Measurements from ENCODE around the gene SPATA3.

The SPATA3 gene

DNA sequence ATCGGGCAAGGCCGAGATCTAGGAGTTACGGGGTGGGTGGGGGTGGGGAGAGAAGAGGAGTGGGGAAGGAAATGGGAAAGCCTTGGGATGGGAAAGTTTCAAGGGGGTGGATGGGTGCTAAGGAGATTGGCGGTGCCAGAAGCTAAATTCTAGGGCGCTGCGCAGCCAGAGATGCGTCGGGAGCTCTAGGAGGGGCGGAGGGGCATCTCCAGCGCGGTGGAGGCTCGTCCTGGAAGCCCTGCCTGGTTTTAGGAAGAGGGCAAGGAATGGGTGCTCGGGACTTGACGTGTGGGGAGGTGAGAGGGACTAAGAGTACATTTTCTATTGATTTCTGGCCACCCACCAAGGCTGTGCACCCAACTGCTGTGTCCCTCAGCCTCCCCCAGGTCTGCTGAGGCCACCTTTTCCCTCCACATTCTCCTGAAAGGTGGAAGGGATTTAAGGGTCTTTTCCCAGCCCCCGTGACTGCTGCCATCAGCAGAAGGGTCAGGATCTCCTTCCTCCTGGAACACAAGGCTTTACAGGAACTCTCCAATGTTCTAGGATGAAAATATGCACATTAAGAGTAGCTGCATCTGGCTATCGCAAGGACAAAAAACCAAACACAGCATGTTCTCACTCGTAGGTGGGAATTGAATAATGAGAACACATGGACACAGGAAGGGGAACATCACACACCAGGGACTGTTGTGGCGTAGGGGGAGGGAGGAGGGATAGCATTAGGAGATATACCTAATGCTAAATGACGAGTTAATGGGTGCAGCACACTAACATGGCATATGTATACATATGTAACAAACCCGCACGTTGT is 42.8 kb downstream of the SPATA3 start:
- Histone ChIP-seq H3K27ac (ENCODE audit: low read length) (no peak overlapping the region), H3K4me1 (ENCODE audit: control insufficient read depth, insufficient read depth, low read length) (peaks cover 2% of the 10 kb centered on the region), H3K9me3 (ENCODE audit: control insufficient read depth in 2 of 2, low read length in 2 of 2) (no peaks in the 10 kb centered on the region), H3K27me3 (ENCODE audit: control insufficient read depth in 1 of 2, insufficient read depth in 2 of 2, low read length in 2 of 2) (peaks cover 32 to 34% of the 10 kb centered on the region in 2 donors), H3K9ac (ENCODE audit: low read length in 2 of 2) (no peak overlapping the region), H3K4me3 (ENCODE audit: low read length in 2 of 2) (no peak overlapping the region), H3K36me3 (ENCODE audit: control insufficient read depth in 2 of 2, insufficient read depth in 2 of 2, low read length in 2 of 2) (no peaks in the 10 kb centered on the region)

DNA sequence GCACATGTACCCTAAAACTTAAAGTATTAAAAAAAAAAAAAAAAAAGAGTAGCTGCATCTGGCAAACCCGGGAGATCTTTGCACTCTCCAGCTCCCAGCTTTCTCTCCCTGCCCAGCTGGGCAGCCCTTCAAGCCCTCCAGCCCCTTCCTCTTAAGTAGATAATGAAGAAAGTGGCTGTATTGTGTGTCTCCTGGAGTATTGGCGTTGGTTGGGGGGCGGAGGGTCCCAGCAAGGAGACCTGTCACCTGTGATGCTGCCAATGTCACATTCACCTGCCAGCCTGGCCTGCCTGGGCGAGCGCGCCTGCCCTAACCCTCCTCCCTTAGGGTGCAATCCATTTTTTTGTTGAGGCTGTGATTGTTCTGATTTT is 43.4 kb downstream of the SPATA3 start:
- H3K36me3 ChIP-seq (ENCODE audit: control insufficient read depth in 2 of 2, insufficient read depth in 2 of 2, low read length in 2 of 2): no peaks in the 10 kb centered on the region
- H3K4me1 ChIP-seq (ENCODE audit: control insufficient read depth, insufficient read depth, low read length): peaks cover 2% of the 10 kb centered on the region
- peaks cover 32 to 34% of the 10 kb centered on the region in 2 donors for H3K27me3 ChIP-seq (ENCODE audit: control insufficient read depth in 1 of 2, insufficient read depth in 2 of 2, low read length in 2 of 2)
- H3K4me3 ChIP-seq (ENCODE audit: low read length in 2 of 2): no peak overlapping the region
- no peak overlapping the region for H3K9ac ChIP-seq (ENCODE audit: low read length in 2 of 2)
- H3K27ac ChIP-seq (ENCODE audit: low read length): no peak overlapping the region
- no peaks in the 10 kb centered on the region for H3K9me3 ChIP-seq (ENCODE audit: control insufficient read depth in 2 of 2, low read length in 2 of 2)

DNA sequence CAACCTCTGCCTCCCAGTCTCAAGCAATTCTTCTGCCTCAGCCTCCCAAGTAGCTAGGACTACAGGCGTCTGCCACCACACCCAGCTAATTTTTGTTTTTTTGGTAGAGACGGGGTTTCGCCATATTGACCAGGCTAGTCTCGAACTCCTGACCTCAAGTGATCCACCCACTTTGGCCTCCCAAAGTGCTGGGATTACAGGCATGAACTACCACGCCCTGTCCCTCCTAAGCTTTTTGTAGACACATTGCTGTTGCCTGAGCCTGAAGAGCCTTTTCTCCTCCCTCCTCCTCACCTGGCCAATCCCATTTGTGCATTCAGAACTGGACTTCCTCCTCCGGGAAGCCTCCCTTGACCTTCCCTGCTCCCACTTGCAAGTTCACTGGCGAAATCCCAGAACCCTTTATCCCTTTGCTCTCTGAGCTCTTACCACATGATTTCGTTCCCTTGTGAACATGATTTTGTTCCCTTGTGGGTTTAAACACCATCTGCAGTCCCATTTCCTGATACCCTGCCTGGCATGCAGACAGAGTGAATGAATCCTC is 44.0 kb downstream of the SPATA3 start:
- peaks cover 2% of the 10 kb centered on the region for H3K4me1 ChIP-seq (ENCODE audit: control insufficient read depth, insufficient read depth, low read length)
- no peaks in the 10 kb centered on the region for H3K36me3 ChIP-seq (ENCODE audit: control insufficient read depth in 2 of 2, insufficient read depth in 2 of 2, low read length in 2 of 2)
- peaks cover 32 to 34% of the 10 kb centered on the region in 2 donors for H3K27me3 ChIP-seq (ENCODE audit: control insufficient read depth in 1 of 2, insufficient read depth in 2 of 2, low read length in 2 of 2)
- H3K4me3 ChIP-seq (ENCODE audit: low read length in 2 of 2): no peak overlapping the region
- H3K27ac ChIP-seq (ENCODE audit: low read length): no peak overlapping the region
- no peak overlapping the region for H3K9ac ChIP-seq (ENCODE audit: low read length in 2 of 2)
- no peaks in the 10 kb centered on the region for H3K9me3 ChIP-seq (ENCODE audit: control insufficient read depth in 2 of 2, low read length in 2 of 2)

DNA sequence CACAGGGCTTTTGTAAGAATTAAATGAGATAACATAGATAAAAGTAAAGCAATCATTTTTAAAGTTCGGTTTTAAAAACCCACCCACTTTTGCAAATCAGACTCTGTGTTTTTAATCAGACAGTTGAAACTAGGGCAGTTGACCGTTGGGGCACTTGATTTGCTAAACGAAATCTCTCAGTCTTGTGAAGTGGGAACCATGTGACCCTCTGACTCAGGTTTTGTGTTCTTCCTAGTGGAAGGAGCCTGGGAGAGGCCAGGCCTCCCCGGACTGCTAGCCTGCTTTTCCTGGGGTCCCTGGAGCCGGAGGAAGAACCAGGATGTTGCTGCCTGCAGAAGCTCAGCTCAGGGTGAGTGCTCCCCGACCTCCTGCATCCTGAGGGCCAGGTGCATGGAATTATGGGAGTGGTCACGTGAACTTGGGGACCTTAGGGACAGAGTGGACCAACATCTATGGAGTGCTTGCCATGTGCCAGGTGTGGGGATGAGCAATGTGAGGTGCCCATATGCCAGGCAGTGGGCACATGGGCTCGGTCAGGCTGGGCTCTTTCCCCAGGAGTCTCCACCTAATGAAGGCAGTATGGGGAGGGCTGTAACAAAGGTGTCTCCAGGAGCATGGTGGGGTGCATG is 45.3 kb downstream of the SPATA3 start:
- H3K4me1 ChIP-seq (ENCODE audit: control insufficient read depth, insufficient read depth, low read length): peaks cover 2% of the 10 kb centered on the region
- peaks cover 25 to 29% of the 10 kb centered on the region in 2 donors for H3K27me3 ChIP-seq (ENCODE audit: control insufficient read depth in 1 of 2, insufficient read depth in 2 of 2, low read length in 2 of 2)
- H3K4me3 ChIP-seq (ENCODE audit: low read length in 2 of 2): no peak overlapping the region
- no peak overlapping the region for H3K27ac ChIP-seq (ENCODE audit: low read length)
- H3K9ac ChIP-seq (ENCODE audit: low read length in 2 of 2): no peak overlapping the region
- no peaks in the 10 kb centered on the region for H3K9me3 ChIP-seq (ENCODE audit: control insufficient read depth in 2 of 2, low read length in 2 of 2)
- no peaks in the 10 kb centered on the region for H3K36me3 ChIP-seq (ENCODE audit: control insufficient read depth in 2 of 2, insufficient read depth in 2 of 2, low read length in 2 of 2)

DNA sequence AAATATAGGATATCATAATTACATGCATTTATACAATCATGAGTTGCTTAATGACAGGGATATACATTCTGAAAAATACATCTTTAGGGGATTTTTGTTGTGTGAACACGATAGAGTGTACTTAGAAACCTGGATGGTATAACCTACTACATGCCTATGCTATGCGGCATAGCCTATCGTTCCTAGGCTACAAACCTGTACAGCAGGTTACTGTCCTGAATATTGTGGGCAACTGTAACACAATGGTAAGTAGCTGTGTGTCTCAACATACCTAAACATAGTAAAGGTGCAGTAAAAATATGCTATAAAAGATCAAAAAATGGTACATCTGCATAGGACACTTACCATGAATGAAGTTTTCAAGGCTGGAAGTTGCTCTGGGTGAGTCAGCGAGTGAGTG is 47.9 kb downstream of the SPATA3 start:
- no peak overlapping the region for H3K27ac ChIP-seq (ENCODE audit: low read length)
- H3K9ac ChIP-seq (ENCODE audit: low read length in 2 of 2): no peak overlapping the region
- H3K4me1 ChIP-seq (ENCODE audit: control insufficient read depth, insufficient read depth, low read length): no peaks in the 10 kb centered on the region
- H3K27me3 ChIP-seq (ENCODE audit: control insufficient read depth in 1 of 2, insufficient read depth in 2 of 2, low read length in 2 of 2): peaks cover 14 to 19% of the 10 kb centered on the region in 2 donors
- no peaks in the 10 kb centered on the region for H3K9me3 ChIP-seq (ENCODE audit: control insufficient read depth in 2 of 2, low read length in 2 of 2)
- no peak overlapping the region for H3K4me3 ChIP-seq (ENCODE audit: low read length in 2 of 2)
- H3K36me3 ChIP-seq (ENCODE audit: control insufficient read depth in 2 of 2, insufficient read depth in 2 of 2, low read length in 2 of 2): no peaks in the 10 kb centered on the region

DNA sequence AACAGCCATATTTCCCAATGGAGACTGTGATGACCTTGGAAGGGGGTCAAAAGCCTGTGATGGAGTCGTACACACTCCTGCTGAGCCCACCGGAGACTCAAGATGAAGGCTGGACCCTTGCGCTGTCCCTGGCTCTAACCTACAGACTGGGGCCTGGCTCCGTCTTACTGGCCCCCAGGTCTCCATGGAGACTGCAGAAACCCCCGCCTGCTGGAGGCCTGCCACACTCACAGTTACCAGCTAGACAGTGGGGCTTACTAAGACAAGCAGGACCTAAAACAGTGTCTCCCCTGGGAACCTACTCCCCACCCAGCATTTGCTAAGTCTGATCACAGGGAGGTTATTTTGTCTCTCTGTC is 51.0 kb downstream of the SPATA3 start:
- H3K27ac ChIP-seq (ENCODE audit: low read length): no peak overlapping the region
- no peak overlapping the region for H3K9ac ChIP-seq (ENCODE audit: low read length in 2 of 2)
- no peaks in the 10 kb centered on the region for H3K9me3 ChIP-seq (ENCODE audit: control insufficient read depth in 2 of 2, low read length in 2 of 2)
- H3K4me1 ChIP-seq (ENCODE audit: control insufficient read depth, insufficient read depth, low read length): no peaks in the 10 kb centered on the region
- no peak overlapping the region for H3K4me3 ChIP-seq (ENCODE audit: low read length in 2 of 2)
- peaks cover 7 to 10% of the 10 kb centered on the region in 2 donors for H3K27me3 ChIP-seq (ENCODE audit: control insufficient read depth in 1 of 2, insufficient read depth in 2 of 2, low read length in 2 of 2)
- no peaks in the 10 kb centered on the region for H3K36me3 ChIP-seq (ENCODE audit: control insufficient read depth in 2 of 2, insufficient read depth in 2 of 2, low read length in 2 of 2)

DNA sequence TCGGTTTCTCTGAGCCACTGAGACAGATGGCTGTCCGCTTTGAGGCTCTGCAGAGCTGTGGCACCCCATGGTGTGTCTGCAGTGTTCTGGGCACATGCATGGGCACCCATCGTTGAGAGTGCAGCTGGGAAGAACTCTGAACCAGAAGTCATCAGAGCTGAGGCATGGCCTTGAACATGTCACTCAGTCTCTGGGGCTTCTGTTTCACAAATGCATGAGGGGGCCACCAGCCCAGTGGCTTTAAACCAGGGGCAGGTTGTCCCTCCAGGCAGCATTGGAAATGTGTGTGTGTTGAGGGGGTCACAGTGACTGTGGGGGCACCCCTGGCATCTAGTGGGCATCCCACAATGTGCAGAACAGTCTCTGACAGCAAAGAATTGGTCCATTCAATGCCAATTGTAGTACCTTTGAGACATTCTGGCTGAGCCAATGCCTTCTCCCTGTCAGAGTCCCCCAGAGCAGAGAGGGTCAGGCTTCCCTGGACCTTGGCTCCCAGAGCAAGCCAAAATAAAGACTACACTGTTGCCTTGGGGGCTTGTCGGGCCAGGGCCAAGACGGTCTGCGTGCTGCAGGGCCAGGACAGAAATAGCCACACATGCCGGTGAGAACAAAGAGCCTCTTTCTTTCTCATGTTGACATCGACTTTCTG is 51.5 kb downstream of the SPATA3 start:
- Histone ChIP-seq H3K27me3 (ENCODE audit: control insufficient read depth in 1 of 2, insufficient read depth in 2 of 2, low read length in 2 of 2) (peaks cover 4 to 6% of the 10 kb centered on the region in 2 donors), H3K27ac (ENCODE audit: low read length) (no peak overlapping the region), H3K4me3 (ENCODE audit: low read length in 2 of 2) (no peak overlapping the region)

DNA sequence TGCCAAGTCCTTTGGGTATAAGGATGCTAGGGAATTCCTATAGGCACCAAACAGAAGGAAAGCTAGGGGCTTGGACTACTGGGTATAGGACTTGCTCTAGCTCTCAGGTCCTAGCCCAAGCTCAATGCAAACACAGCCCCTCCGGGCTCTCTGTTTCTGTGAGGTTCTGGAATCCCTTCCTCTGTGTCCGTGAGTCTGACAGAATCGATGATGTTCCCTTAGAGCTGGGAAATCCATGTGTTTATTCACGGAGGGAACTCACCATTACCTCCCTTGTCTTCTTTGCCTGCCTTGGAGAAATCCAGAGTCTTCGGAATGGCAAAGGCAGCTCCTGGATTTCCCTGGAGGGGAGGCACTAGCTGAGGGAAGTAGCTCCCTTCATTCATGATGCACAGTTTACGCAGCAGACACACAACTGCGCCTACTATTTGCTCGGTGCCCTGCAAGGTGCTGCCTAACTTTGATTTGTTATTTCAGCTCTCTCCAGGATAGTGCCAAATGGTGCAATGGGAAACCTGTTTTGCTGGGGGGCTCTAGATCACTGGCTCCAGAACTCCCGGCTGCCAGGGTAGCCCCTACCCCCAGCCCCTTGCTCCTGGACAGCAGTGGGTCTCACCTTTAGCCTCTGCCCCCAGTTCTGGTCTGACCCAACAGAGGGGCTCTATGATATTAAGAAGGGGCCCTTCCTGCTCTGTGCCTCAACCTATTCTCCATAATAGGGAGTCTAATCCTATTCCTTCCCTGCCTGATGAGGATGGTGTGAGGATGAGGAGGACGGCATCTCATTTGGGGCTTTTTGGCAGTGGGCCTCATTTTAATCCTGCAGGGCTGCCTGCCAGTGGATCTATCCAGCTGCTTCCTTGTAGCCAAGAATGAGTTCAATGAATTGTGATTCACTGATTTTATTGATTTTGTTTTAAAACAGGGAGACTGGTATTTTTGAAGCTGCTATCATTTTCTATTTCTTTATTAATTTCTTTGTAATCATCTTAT is 52.3 kb downstream of the SPATA3 start:
- peaks cover 10% of the 10 kb centered on the region for H3K4me1 ChIP-seq (ENCODE audit: control insufficient read depth, insufficient read depth, low read length)
- H3K27ac ChIP-seq (ENCODE audit: low read length): no peak overlapping the region
- H3K27me3 ChIP-seq (ENCODE audit: control insufficient read depth in 1 of 2, insufficient read depth in 2 of 2, low read length in 2 of 2): peaks cover 3 to 5% of the 10 kb centered on the region in 2 donors
- no peak overlapping the region for H3K9ac ChIP-seq (ENCODE audit: low read length in 2 of 2)
- H3K9me3 ChIP-seq (ENCODE audit: control insufficient read depth in 2 of 2, low read length in 2 of 2): no peaks in the 10 kb centered on the region
- H3K4me3 ChIP-seq (ENCODE audit: low read length in 2 of 2): no peak overlapping the region
- H3K36me3 ChIP-seq (ENCODE audit: control insufficient read depth in 2 of 2, insufficient read depth in 2 of 2, low read length in 2 of 2): no peaks in the 10 kb centered on the region

More for the DNA sequence above, 51.5 kb downstream of the SPATA3 start:
- Histone ChIP-seq H3K9me3 (ENCODE audit: control insufficient read depth in 2 of 2, low read length in 2 of 2) (no peaks in the 10 kb centered on the region), H3K9ac (ENCODE audit: low read length in 2 of 2) (no peak overlapping the region), H3K36me3 (ENCODE audit: control insufficient read depth in 2 of 2, insufficient read depth in 2 of 2, low read length in 2 of 2) (no peaks in the 10 kb centered on the region), H3K4me1 (ENCODE audit: control insufficient read depth, insufficient read depth, low read length) (peaks cover 5% of the 10 kb centered on the region)

DNA sequence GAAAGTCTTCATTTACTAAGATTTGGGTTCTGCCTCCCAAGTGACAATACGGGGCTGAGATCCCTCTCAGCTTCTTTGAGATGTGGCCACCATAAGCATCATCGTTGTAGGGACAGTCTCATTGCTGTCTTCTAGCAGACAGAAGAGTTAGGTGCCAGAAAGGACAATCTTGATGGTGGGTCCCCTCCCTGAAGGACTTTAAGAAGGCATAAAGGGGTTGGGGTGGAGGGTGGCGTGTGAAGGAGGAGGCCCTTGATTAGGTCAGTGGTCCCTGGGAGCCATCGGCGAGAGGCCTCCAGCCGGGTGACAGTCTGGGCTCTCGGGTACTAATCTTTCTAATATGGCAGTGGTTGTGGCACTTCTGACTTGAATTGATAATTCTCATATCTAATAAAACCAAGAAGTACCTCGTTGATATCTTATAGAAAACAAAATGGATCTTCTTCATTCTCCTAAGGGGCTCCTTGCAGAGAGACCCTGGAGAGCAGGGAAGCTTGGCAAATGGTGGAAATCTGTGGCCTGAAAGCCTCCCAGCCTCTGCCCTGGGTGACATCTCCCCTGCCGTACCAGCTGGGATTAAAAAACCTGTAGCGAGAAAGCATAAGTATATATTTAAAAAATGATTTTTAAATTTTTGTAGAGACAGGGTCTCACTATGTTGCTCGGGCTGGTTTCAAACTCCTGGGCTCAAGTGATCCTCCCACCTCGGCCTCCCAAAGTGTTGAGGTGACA is 53.5 kb downstream of the SPATA3 start:
- Histone ChIP-seq H3K4me3 (ENCODE audit: low read length in 2 of 2) (no peak overlapping the region), H3K27me3 (ENCODE audit: control insufficient read depth in 1 of 2, insufficient read depth in 2 of 2, low read length in 2 of 2) (peaks cover 3 to 5% of the 10 kb centered on the region in 2 donors), H3K27ac (ENCODE audit: low read length) (no peak overlapping the region), H3K9me3 (ENCODE audit: control insufficient read depth in 2 of 2, low read length in 2 of 2) (no peaks in the 10 kb centered on the region), H3K36me3 (ENCODE audit: control insufficient read depth in 2 of 2, insufficient read depth in 2 of 2, low read length in 2 of 2) (no peaks in the 10 kb centered on the region), H3K9ac (ENCODE audit: low read length in 2 of 2) (no peak overlapping the region), H3K4me1 (ENCODE audit: control insufficient read depth, insufficient read depth, low read length) (peaks cover 10% of the 10 kb centered on the region)
